HG02840 (cell line): ENCODE measurements around the gene LRRC59.

ENCODE experiments used
- ATAC-seq: cut with Tn5 transposase; IDR thresholded peaks from one replicate; pipeline ENCODE4 v1.9.1; 2021; ENCODE audit warnings: mild to moderate bottlenecking, moderate library complexity, moderate number of reproducible peaks; ENCODE audit not compliant: unreplicated experiment, low FRiP score

The LRRC59 gene

GRCh38 chr17:50389534-50389933, 7.8 kb downstream of the LRRC59 start:
- no peak for ATAC-seq

- no peak for ATAC-seq
Measured at GRCh38 chr17:50388728-50389127, 8.6 kb downstream of the LRRC59 start.

GRCh38 chr17:50386510-50386909, 10.8 kb downstream of the LRRC59 start:
- ATAC-seq = no peak

- no peak for ATAC-seq
Measured at GRCh38 chr17:50382931-50383330, 14.4 kb downstream of the LRRC59 start.

- no peak for ATAC-seq
Measured at GRCh38 chr17:50381920-50382319, 15.4 kb downstream of the LRRC59 start.

- ATAC-seq = no peak
Measured at GRCh38 chr17:50381260-50381815, 16.0 kb downstream of the LRRC59 start.

GRCh38 chr17:50380369-50381259, 16.7 kb downstream of the LRRC59 start:
- ATAC-seq = no peak

- ATAC-seq = no peak
Measured at GRCh38 chr17:50379351-50380132, 17.8 kb downstream of the LRRC59 start.

GRCh38 chr17:50375858-50376538, 21.3 kb downstream of the LRRC59 start:
- ATAC-seq = no peak

GRCh38 chr17:50373705-50374104, 23.6 kb downstream of the LRRC59 start:
- ATAC-seq = no peak

GRCh38 chr17:50372758-50373556, 24.4 kb downstream of the LRRC59 start, which contains the start of the genes EME1 and MRPL27:
TSS of gene EME1 (plus strand) at chr17:50373229. CDS start at chr17:50375209, 1,980 bp downstream.
TSS of gene MRPL27 (minus strand) at chr17:50373184. CDS start at chr17:50373170, 14 bp downstream.
- peak; percentile 86 for ATAC-seq

- no peak for ATAC-seq
Measured at GRCh38 chr17:50372222-50372757, 25.0 kb downstream of the LRRC59 start.

- no peak for ATAC-seq
Measured at GRCh38 chr17:50371526-50371925, 25.8 kb downstream of the LRRC59 start.

GRCh38 chr17:50370052-50370451, 27.3 kb downstream of the LRRC59 start:
- ATAC-seq = no peak

GRCh38 chr17:50367401-50367800, 29.9 kb downstream of the LRRC59 start:
- ATAC-seq = no peak

GRCh38 chr17:50365649-50366393, 31.5 kb downstream of the LRRC59 start:
- no peak for ATAC-seq

- no peak for ATAC-seq
Measured at GRCh38 chr17:50365165-50365564, 32.2 kb downstream of the LRRC59 start.

GRCh38 chr17:50364715-50365114, 32.6 kb downstream of the LRRC59 start:
- ATAC-seq = no peak

- ATAC-seq = no peak
Measured at GRCh38 chr17:50364061-50364458, 33.3 kb downstream of the LRRC59 start.
